ENCODE results near the gene IFNL3. TPM values are rescaled to one million over a fixed set of nuclear protein-coding genes. Genes with fewer than 3 reads are reported as not detected.

The IFNL3 gene
- total RNA-seq, 2 experiments from 2014 or later = not detected

DNA sequence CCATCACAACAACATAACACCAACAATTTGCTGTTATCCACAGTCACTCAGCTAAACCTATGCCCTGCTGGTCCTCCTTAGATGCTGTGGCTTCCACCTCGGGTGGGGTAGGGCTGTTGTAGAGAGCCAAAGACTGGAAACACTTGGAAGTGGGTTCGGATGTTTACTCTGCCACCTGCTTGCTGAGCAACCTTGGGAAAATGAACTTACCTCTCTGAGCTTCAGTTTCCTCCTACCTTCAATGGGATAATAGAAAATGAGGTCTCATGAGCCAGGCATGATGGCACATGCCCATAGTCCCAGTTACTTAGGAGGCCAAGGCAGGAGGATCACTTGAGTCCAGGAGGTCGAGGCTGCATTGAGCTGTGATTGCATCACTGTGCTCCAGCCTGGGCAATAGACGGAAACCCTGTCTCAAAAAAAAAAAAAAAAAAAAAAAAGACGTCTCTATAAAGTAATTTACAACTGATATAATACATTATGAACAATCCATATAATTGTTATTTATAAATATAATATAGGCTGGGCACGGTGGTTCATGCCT lies 37.4 kb downstream of the IFNL3 start:
- Mint-ChIP-seq H3K9me3 (ENCODE audit: insufficient read depth) (no peaks in the 10 kb centered on the region), H3K27ac (no peak overlapping the region), H3K4me1 (ENCODE audit: low read depth) (no peaks in the 10 kb centered on the region), H3K4me3 (no peak overlapping the region), H3K27me3 (ENCODE audit: low read depth) (peaks cover 41% of the 10 kb centered on the region), H3K36me3 (ENCODE audit: low read depth) (no peaks in the 10 kb centered on the region)
- POLR2A ChIA-PET = no interaction called here
- CTCF ChIA-PET = no interaction called here
- ATAC-seq (no peak), DNase-seq (no peak)

DNA sequence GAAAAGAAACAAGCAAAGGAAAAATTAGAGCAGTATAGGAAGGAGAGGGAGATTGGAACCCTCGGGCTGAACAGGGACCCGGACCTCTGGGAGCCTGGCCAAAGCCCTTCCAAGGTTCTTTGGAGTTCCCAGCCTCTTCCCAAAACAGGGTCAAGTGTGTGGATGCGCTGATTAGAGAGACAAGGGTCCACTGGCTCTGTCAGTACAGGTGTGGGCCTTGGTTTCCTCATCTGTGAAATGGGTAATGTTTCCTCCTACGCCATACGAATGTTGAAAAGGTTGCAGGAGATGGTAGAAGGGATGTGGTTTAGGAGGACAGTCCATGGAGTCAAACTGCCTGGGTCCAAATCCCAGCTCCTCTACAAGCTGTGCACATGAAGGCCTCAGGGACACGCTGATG lies 38.7 kb downstream of the IFNL3 start:
- Mint-ChIP-seq H3K4me3 (no peak overlapping the region), H3K27me3 (ENCODE audit: low read depth) (peaks cover 45% of the 10 kb centered on the region), H3K4me1 (ENCODE audit: low read depth) (no peaks in the 10 kb centered on the region), H3K36me3 (ENCODE audit: low read depth) (no peaks in the 10 kb centered on the region), H3K9me3 (ENCODE audit: insufficient read depth) (no peaks in the 10 kb centered on the region), H3K27ac (no peak overlapping the region)
- no peak for DNase-seq
- POLR2A ChIA-PET = no interaction called here
- CTCF ChIA-PET = interaction anchor here (0.6 kb wide), 1 partner anchor 63 kb away, joined by 3 read pairs; no protein-coding TSS in a partner anchor
- ATAC-seq = no peak

DNA sequence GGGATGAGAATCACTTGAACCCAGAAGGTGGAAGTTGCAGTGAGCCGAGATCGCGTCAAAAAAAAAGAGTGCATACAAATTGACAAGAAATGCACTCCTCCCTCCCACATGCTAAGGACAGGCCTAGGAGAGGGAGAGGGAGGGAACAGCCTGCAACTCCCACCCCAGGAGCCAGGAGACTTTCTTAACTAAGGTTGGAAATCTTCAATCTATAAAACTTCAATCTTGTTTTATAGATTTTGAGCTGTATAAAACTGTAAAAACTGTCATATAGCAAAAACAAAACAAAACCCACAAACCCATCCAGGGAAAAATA lies 39.4 kb downstream of the IFNL3 start:
- ATAC-seq (no peak), DNase-seq (no peak)
- H3K4me3 Mint-ChIP-seq = no peak overlapping the region
- peaks cover 50% of the 10 kb centered on the region for H3K27me3 Mint-ChIP-seq (ENCODE audit: low read depth)
- H3K27ac Mint-ChIP-seq = no peak overlapping the region
- ChIA-PET POLR2A (no interaction called here), CTCF (interaction anchor here (0.6 kb wide), 1 partner anchor 63 kb away, joined by 3 read pairs; no protein-coding TSS in a partner anchor)
- H3K4me1 Mint-ChIP-seq (ENCODE audit: low read depth) = no peaks in the 10 kb centered on the region
- no peaks in the 10 kb centered on the region for H3K9me3 Mint-ChIP-seq (ENCODE audit: insufficient read depth)
- no peaks in the 10 kb centered on the region for H3K36me3 Mint-ChIP-seq (ENCODE audit: low read depth)

DNA sequence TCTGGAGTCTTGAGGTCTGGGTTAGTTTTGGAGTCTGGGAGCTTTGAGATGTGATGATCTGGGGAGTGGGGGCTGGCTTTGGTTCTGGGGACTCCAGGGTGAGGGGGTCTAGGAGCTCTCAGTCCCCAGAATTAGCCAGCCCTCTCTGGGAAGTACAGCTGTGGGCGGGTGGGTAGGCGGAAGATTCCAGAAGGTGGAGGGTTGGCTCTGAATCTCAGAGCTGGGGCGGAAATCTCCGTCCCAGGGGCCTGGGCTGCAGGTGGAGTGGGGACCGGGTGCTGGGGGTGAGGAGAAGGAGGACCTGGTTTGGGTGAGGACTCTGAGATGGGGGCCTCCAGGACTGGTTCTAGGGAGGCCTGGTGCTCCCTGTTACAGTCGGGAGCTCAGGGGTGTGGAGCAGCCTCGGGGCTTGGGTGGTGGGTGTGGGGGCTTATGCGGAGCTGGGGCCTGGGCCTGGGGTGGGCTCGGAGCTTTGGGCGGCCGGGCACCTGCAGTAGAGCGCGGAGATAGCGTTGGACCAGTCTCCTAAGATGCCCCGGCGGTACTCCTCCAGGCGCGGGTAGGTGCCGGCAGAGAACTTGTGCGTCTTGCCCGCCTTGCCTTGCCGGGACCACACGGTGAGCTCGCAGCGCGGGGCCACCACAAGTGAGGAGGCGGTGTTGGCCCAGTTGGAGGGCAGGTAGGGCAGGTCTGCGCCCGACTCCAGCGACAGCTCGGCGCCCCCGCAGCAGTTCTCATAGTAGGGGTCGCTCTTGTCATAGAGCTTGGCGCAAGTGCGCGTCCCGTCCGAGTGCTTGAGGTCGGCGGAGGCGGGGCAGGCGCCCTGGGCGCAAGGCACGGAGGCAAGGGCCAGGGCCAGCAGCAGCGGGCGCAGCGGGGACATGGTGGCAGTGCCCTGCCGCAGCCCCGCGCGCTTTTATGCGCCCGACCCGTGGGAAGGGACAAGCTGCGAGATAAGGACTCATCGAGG lies 41.1 kb downstream of the IFNL3 start, which contains the start of gene SYCN:
SYCN (minus strand) TSS at position 892 of the 970 bp plus-strand sequence; CDS start at position 883, 9 bp downstream.
- no peaks in the 10 kb centered on the region for H3K36me3 Mint-ChIP-seq (ENCODE audit: low read depth)
- no peaks in the 10 kb centered on the region for H3K4me1 Mint-ChIP-seq (ENCODE audit: low read depth)
- DNase-seq = no peak
- H3K27ac Mint-ChIP-seq = no peak within 1 kb of the TSS
- POLR2A ChIA-PET = no interaction called here
- no peaks in the 10 kb centered on the region for H3K9me3 Mint-ChIP-seq (ENCODE audit: insufficient read depth)
- CTCF ChIA-PET = interaction anchor here (0.6 kb wide), 1 partner anchor 198 kb away, joined by 3 read pairs; no protein-coding TSS in a partner anchor
- peaks cover 50% of the 10 kb centered on the region for H3K27me3 Mint-ChIP-seq (ENCODE audit: low read depth)
- no peak within 1 kb of the TSS for H3K4me3 Mint-ChIP-seq
- no peak for ATAC-seq

DNA sequence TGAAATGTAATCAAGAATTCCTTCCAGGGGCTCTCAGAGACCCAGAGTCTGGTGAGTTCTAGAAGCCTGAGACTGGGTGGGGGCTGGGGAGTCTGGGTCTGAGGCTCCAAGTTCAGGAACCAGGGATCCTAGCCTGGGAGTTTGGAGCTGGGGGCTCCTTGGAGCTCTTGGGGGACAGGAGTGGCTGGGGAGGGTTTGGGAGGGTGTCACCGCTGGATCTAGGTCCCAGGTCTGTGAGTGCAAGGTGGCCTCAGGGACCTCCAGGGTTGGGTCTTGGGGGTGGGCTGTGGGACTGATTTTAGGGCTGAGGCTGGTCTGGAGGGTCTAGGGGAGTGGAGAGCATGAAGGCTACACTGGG lies 41.8 kb downstream of the IFNL3 start:
- no peak for DNase-seq
- peaks cover 53% of the 10 kb centered on the region for H3K27me3 Mint-ChIP-seq (ENCODE audit: low read depth)
- H3K27ac Mint-ChIP-seq = no peak overlapping the region
- ChIA-PET CTCF (no interaction called here), POLR2A (no interaction called here)
- no peaks in the 10 kb centered on the region for H3K9me3 Mint-ChIP-seq (ENCODE audit: insufficient read depth)
- no peak overlapping the region for H3K4me3 Mint-ChIP-seq
- H3K36me3 Mint-ChIP-seq (ENCODE audit: low read depth) = no peaks in the 10 kb centered on the region
- H3K4me1 Mint-ChIP-seq (ENCODE audit: low read depth) = no peaks in the 10 kb centered on the region
- ATAC-seq = no peak

DNA sequence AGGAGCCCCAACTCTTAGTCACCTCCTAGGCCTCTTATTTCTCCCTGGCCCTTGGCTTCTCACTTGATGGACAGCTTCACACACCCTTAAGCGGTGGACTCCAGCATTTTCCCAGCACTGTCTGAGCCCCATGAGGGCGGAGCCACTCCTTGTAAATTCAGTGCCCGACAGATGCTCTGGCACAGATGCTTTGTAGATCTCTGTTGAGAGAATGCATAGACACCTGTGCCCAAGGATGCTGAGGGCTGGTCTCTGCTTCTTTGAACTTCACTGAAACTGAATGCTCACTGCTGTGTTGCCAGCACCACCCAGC lies 44.0 kb downstream of the IFNL3 start:
- Mint-ChIP-seq H3K27ac (no peak overlapping the region), H3K27me3 (ENCODE audit: low read depth) (peaks cover 56% of the 10 kb centered on the region), H3K4me1 (ENCODE audit: low read depth) (peaks cover 14% of the 10 kb centered on the region), H3K4me3 (no peak overlapping the region), H3K9me3 (ENCODE audit: insufficient read depth) (no peaks in the 10 kb centered on the region), H3K36me3 (ENCODE audit: low read depth) (no peaks in the 10 kb centered on the region)
- ATAC-seq (no peak), DNase-seq (no peak)
- POLR2A ChIA-PET = no interaction called here
- CTCF ChIA-PET = no interaction called here

DNA sequence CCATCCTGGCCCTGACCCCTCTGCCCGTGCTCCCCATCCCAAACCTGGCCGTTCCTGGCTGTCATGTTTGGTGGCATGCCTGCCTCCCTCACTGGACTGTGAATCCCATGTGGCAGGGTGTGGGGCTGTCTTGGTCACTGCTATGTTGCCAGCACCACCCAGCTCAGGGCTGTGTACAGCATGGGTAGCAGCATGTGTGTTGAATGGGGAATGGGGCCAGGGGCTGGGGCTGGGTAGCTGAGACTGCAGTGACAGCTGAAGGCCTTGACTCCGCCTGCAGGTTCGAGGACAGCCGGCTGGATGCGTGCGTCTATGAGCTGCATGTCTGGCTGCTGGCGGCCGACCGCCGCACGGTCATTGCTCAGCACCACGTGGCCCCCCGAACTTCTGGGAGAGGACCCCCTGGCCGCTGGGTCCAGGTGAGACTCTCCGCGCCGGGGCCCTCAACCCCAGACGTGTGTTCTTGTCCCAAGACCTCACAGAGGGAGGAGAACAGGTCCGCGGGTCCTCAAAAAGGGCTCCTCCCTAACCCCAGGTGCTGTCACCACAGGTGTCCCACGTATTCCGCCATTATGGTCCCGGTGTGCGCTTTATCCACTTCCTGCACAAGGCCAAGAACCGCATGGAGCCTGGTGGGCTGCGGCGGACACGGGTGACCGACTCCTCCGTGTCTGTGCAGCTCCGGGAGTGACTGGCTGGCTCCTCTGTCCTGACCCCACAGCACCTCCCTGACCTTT lies 44.6 kb downstream of the IFNL3 start:
- Mint-ChIP-seq H3K9me3 (ENCODE audit: insufficient read depth) (no peaks in the 10 kb centered on the region), H3K36me3 (ENCODE audit: low read depth) (no peaks in the 10 kb centered on the region), H3K27me3 (ENCODE audit: low read depth) (peaks cover 59% of the 10 kb centered on the region), H3K4me3 (no peak overlapping the region), H3K4me1 (ENCODE audit: low read depth) (peaks cover 19% of the 10 kb centered on the region), H3K27ac (no peak overlapping the region)
- CTCF ChIA-PET = no interaction called here
- DNase-seq = no peak
- ATAC-seq = no peak
- POLR2A ChIA-PET = no interaction called here

DNA sequence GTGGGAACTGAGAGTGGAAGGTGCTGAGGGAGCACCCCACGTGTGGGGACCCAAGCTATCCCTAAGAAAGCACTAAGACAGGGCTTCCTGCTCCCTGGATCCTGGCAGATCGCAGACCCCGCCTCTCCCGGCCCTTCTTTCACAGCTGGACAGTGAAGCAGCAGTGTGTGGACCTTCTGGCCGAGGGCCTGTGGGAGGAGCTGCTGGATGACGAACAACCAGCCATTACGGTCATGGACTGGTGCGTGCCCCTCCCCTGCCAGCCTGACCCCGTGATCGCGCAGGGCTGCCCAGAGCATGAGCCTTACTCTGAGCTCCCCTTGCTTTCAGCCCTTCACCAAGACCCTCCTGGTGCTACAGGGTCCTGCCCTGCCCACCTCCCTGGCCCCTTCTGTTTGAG lies 45.8 kb downstream of the IFNL3 start:
- no peak overlapping the region for H3K4me3 Mint-ChIP-seq
- ChIA-PET CTCF (interaction anchor here (0.7 kb wide), 1 partner anchor 77 kb away, joined by 3 read pairs; no protein-coding TSS in a partner anchor), POLR2A (no interaction called here)
- H3K9me3 Mint-ChIP-seq (ENCODE audit: insufficient read depth) = no peaks in the 10 kb centered on the region
- H3K36me3 Mint-ChIP-seq (ENCODE audit: low read depth) = no peaks in the 10 kb centered on the region
- H3K27ac Mint-ChIP-seq = no peak overlapping the region
- no peak for ATAC-seq
- H3K4me1 Mint-ChIP-seq (ENCODE audit: low read depth) = peaks cover 19% of the 10 kb centered on the region
- H3K27me3 Mint-ChIP-seq (ENCODE audit: low read depth) = peaks cover 54% of the 10 kb centered on the region
- no peak for DNase-seq

DNA sequence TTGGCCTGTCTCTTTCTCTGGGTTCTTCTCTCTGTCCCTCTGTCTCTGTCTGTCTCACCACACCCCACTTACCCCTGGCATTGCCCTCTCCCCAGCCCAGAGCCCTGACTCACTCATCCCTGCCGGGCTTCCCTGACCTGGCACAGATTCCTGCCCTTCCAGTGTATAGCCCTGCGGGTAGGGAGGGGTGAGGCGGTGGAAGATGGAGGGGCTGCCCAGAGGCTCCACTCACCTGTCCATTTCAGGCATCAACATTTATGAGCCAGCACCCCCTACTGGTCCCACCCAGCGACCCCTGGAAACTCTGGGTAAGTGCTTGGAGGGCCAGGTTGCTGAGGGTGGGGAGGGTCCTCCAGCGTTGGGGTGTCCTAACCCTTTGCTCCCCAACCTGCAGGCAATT lies 47.0 kb downstream of the IFNL3 start:
- Mint-ChIP-seq H3K27ac (no peak overlapping the region), H3K27me3 (ENCODE audit: low read depth) (peaks cover 47% of the 10 kb centered on the region), H3K4me1 (ENCODE audit: low read depth) (peaks cover 19% of the 10 kb centered on the region), H3K4me3 (no peak overlapping the region), H3K36me3 (ENCODE audit: low read depth) (no peaks in the 10 kb centered on the region), H3K9me3 (ENCODE audit: insufficient read depth) (no peaks in the 10 kb centered on the region)
- CTCF ChIA-PET = no interaction called here
- POLR2A ChIA-PET = no interaction called here
- ATAC-seq (no peak), DNase-seq (no peak)

DNA sequence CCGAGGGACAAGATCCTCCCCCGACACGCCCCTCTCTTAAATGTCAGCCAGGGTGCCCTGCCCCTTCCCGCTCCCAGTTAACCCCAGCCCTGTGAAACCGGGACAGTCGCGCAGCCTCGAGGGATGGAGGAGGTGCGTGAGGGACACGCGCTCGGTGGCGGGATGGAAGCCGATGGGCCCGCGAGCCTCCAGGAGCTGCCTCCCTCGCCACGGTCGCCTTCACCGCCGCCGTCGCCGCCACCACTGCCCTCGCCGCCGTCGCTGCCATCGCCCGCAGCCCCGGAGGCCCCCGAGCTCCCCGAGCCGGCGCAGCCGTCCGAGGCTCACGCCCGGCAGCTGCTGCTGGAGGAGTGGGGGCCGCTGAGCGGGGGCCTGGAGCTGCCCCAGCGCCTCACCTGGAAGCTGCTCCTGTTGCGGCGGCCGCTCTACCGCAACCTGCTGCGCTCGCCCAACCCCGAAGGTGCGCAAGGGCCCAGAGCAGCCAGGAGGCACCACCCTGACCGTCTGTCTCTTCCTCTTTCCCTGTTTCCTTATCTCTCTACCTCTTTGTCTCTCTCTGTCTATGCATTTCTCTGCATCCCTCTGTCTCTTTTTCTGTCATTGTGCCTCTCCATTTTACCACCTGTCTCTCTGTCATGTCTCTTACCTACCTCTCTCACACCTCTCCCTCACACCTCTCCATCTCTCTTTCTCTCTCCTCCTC lies 47.8 kb downstream of the IFNL3 start, which contains the start of gene NCCRP1:
NCCRP1 (plus strand) TSS at position 105 of the 703 bp plus-strand sequence; CDS start at position 124, 19 bp downstream.
- Mint-ChIP-seq H3K9me3 (ENCODE audit: insufficient read depth) (no peaks in the 10 kb centered on the region), H3K27me3 (ENCODE audit: low read depth) (peaks cover 43% of the 10 kb centered on the region), H3K36me3 (ENCODE audit: low read depth) (no peaks in the 10 kb centered on the region), H3K4me1 (ENCODE audit: low read depth) (peaks cover 19% of the 10 kb centered on the region), H3K27ac (no peak within 1 kb of the TSS), H3K4me3 (no peak within 1 kb of the TSS)
- DNase-seq = no peak
- POLR2A ChIA-PET = no interaction called here
- CTCF ChIA-PET = no interaction called here
- ATAC-seq = peak; percentile 43

DNA sequence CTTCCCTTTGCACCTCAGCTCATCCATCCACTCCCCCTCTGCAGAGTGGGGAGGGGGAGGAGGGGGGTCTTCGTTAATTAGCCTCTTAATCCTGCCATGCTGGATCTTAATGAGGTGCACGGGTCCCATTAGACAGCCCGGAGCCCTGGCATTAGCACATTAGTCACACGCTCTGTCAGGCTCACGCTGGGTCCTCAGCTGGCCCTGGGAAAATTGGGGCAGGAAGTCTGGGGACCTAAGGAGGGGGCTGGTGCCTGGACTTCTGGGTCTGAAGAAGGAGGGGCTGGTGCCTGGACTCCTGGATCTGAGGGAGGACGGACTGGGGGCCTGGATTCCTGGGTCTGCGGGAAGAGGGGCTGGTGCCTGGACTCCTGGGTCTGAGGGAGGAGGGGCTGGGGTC lies 48.5 kb downstream of the IFNL3 start:
- Mint-ChIP-seq H3K36me3 (ENCODE audit: low read depth) (no peaks in the 10 kb centered on the region), H3K9me3 (ENCODE audit: insufficient read depth) (no peaks in the 10 kb centered on the region), H3K27me3 (ENCODE audit: low read depth) (peaks cover 41% of the 10 kb centered on the region), H3K4me3 (no peak overlapping the region), H3K4me1 (ENCODE audit: low read depth) (peaks cover 19% of the 10 kb centered on the region), H3K27ac (no peak overlapping the region)
- ATAC-seq (no peak), DNase-seq (no peak)
- ChIA-PET POLR2A (no interaction called here), CTCF (no interaction called here)

DNA sequence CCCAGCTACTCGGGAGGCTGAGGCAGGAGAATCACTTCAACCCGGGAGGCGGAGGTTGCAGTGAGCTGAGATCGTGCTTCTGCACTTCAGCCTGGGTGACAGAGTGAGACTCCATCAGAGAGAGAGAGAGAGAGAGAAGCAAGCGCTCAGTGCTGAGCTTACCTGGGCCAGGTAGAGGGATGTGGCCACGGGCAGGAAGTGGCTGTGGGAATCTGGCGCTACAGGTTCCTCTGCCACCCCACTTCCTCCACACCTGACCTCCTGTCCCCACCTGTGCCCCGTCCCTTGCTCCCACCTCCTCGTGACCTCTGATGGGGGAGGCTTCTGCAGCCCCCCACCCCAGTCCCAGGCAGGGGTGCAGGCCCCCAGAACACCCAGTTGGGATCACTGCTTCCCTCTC lies 49.1 kb downstream of the IFNL3 start:
- Mint-ChIP-seq H3K27ac (no peak overlapping the region), H3K9me3 (ENCODE audit: insufficient read depth) (no peaks in the 10 kb centered on the region), H3K36me3 (ENCODE audit: low read depth) (no peaks in the 10 kb centered on the region), H3K27me3 (ENCODE audit: low read depth) (peaks cover 37% of the 10 kb centered on the region), H3K4me3 (no peak overlapping the region), H3K4me1 (ENCODE audit: low read depth) (peaks cover 19% of the 10 kb centered on the region)
- no peak for DNase-seq
- POLR2A ChIA-PET = no interaction called here
- ATAC-seq = no peak
- CTCF ChIA-PET = no interaction called here
